Stimulated activated naive CD8-positive, alpha-beta T cell treated with anti-CD3 and anti-CD28 coated beads, Interleukin-15, Interleukin-2, amounts not matched to agents 100 ng/mL and 50 ng/mL, for 24 hours (primary cell): ENCODE data around the gene MYRF.
A peak's percentile ranks its signal among the peaks of the same experiment; 100 is the strongest.

Source experiments
- H3K27ac Mint-ChIP-seq: one replicate; pipeline ENCODE4 v1.8.0; 2021; ENCODE audit warnings: mild to moderate bottlenecking, mixed read lengths
- H3K27me3 Mint-ChIP-seq: one replicate; pipeline ENCODE4 v1.8.0; 2021; ENCODE audit warnings: mixed read lengths
- H3K36me3 Mint-ChIP-seq: one replicate; pipeline ENCODE4 v1.8.0; 2021; ENCODE audit warnings: low read depth, mixed read lengths
- H3K4me1 Mint-ChIP-seq: one replicate; pipeline ENCODE4 v1.8.0; 2021; ENCODE audit warnings: low read depth, mixed read lengths
- H3K4me3 Mint-ChIP-seq: one replicate; pipeline ENCODE4 v1.8.0; 2021; ENCODE audit warnings: mild to moderate bottlenecking, mixed read lengths
- H3K9me3 Mint-ChIP-seq: one replicate; pipeline ENCODE4 v1.8.0; 2021; ENCODE audit warnings: mixed read lengths

MYRF gene

GRCh38 chr11:61743486-61744095, 8.8 kb upstream of the MYRF start:
- no peaks in the 10 kb centered on the region for H3K36me3 Mint-ChIP-seq
- no peaks in the 10 kb centered on the region for H3K27me3 Mint-ChIP-seq
- no peaks in the 10 kb centered on the region for H3K4me1 Mint-ChIP-seq
- no peaks in the 10 kb centered on the region for H3K9me3 Mint-ChIP-seq
- no peak overlapping the region for H3K27ac Mint-ChIP-seq
- no peak overlapping the region for H3K4me3 Mint-ChIP-seq

DNA sequence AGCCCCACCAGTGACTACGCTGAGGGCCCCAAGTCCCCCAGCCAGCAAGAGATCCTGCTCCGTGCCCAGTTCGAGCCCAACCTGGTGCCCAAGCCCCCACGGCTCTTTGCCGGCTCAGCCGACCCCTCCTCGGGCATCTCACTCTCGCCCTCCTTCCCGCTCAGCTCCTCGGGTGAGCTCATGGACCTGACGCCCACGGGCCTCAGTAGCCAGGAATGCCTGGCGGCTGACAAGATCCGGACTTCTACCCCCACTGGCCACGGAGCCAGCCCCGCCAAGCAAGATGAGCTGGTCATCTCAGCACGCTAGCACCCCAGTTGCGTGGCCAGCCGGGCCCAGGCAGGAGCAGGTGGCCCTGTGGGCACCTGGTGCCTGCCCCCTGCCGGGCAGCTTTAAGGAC, 8.3 kb upstream of the MYRF start:
- Mint-ChIP-seq H3K27ac (no peak overlapping the region), H3K4me1 (no peaks in the 10 kb centered on the region), H3K36me3 (no peaks in the 10 kb centered on the region), H3K27me3 (peaks cover 2% of the 10 kb centered on the region), H3K9me3 (no peaks in the 10 kb centered on the region), H3K4me3 (no peak overlapping the region)

GRCh38 chr11:61744609-61745156, 7.8 kb upstream of the MYRF start:
- Mint-ChIP-seq H3K4me1 (no peaks in the 10 kb centered on the region), H3K27me3 (peaks cover 5% of the 10 kb centered on the region), H3K36me3 (no peaks in the 10 kb centered on the region), H3K4me3 (no peak overlapping the region), H3K27ac (no peak overlapping the region), H3K9me3 (no peaks in the 10 kb centered on the region)

DNA sequence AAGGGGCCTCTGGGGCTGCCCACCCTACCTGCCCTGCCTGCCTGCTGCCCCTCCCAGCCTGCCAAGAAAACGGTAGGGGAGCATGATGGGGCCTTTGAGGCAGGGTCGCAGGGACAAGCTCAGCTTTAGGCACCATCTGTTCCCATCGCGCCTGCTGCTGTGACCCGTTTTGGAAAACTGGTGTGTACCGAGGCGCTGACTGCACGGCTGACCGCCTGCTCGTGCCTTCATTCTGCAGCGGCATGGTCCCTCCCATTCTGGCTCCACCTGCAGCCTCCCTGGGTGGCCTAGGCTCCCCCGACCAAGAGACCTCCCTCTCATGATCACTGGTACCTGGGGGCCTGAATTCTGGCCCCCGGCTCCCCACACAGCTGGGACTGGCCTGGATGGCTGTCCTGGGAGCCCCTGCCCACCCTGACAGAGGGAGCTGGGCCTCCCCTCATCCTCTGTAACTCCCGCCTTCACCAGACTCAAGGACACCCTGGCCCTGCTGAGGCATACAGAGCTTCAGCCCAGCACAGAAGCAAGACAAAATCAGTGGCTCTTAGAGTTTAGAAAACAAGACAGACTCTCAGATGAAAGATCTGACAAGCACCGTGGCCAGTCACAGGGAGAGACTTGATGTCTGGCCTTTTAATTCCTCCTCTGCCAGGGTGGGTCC, 6.5 kb upstream of the MYRF start:
- H3K27ac Mint-ChIP-seq: no peak overlapping the region
- no peak overlapping the region for H3K4me3 Mint-ChIP-seq
- H3K36me3 Mint-ChIP-seq: no peaks in the 10 kb centered on the region
- H3K9me3 Mint-ChIP-seq: no peaks in the 10 kb centered on the region
- peaks cover 9% of the 10 kb centered on the region for H3K27me3 Mint-ChIP-seq
- H3K4me1 Mint-ChIP-seq: no peaks in the 10 kb centered on the region

DNA sequence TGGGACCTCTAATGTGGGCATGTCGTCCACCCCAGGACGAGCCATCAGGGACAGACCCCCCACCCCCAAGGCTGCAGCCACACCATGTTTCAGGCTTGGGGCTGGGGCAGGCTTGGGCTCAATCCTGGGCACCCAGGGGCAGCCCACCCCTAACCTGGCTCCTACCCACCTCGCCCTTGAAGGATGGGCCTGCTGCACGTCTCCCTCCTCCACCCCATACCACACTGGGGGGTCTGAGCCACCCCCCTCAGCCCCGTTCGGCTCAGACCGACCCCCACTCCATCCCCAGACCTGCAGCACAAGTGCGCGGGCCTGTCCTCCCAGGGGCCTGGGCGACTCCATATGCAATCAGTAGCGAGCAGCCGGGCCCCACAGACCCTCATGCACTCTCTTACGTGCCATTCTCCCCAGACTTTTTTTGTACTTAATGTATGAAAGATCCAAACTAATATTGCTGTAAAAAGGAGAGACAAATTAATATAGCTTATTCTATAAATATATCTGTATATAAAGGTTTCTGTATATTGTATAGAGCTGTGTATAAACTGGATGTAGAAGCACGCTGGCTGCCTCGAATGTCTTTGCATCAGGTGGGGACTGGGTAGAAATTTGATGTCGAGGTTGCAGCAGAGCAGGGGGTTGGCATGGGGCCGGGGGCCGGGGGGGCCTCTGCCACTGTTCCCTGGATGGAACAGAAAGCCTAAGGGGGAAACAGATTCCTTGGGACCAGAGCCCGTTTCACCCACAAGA, 5.8 kb upstream of the MYRF start:
- Mint-ChIP-seq H3K4me3 (no peak overlapping the region), H3K36me3 (no peaks in the 10 kb centered on the region), H3K9me3 (no peaks in the 10 kb centered on the region), H3K27me3 (peaks cover 14% of the 10 kb centered on the region), H3K27ac (no peak overlapping the region), H3K4me1 (no peaks in the 10 kb centered on the region)

DNA sequence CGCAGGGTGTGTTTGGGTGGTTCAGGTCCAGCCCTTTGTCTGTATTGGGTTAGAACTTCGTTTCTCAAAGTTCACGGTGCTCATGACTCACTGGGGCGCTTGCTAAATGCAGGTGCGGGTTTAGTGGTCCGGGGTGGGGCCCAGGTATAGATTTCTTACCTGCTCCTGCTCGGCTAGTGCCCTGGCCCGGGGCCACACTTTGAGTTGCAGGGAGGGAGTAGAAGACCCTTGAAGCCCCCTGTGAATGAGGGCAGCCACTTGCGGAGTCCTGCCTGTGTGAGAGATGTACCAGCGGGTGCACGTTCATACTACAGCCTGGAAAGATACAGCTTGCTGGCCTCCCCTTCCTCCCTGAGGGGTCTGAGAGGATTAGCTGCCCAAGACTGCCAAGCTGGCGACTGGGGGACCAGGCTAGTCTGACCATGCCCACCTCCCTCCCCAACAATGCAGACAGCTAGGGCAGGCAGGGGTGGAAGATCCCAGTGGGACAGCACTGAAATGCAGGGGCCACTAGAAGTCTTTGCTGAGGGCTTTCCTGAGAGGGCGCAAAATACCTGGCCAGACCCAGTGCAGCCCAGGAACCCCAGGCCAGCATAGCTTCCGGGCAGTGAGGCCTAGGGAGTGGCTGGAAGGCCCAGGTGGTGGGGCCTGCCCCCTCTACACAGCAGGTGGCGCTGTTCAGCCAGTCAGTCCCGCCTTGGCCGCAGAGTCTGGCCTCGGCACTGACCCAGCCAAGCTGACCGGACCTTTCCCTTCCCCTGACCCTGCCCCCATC, 5.1 kb upstream of the MYRF start:
- peaks cover 4% of the 10 kb centered on the region for H3K4me1 Mint-ChIP-seq
- H3K4me3 Mint-ChIP-seq: no peak overlapping the region
- H3K27me3 Mint-ChIP-seq: peaks cover 20% of the 10 kb centered on the region
- no peaks in the 10 kb centered on the region for H3K9me3 Mint-ChIP-seq
- H3K36me3 Mint-ChIP-seq: no peaks in the 10 kb centered on the region
- no peak overlapping the region for H3K27ac Mint-ChIP-seq

DNA sequence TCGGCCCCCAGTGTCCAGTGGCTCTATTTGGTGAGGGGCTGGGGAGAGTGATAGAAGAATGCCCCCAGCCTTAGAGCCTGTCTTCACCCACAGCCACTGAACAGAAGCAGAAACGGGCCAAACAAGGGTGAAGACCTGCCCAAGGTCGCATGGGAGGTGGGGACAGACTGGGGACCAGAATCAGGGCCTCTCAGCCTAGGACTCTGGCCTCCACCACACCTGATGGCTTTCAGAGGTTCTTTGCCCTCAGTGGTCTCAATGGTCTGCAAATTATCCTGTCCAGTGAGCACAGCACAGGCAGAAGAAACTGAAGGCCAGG, 4.5 kb upstream of the MYRF start:
- no peak overlapping the region for H3K27ac Mint-ChIP-seq
- peaks cover 5% of the 10 kb centered on the region for H3K4me1 Mint-ChIP-seq
- peaks cover 22% of the 10 kb centered on the region for H3K27me3 Mint-ChIP-seq
- H3K36me3 Mint-ChIP-seq: no peaks in the 10 kb centered on the region
- no peak overlapping the region for H3K4me3 Mint-ChIP-seq
- H3K9me3 Mint-ChIP-seq: no peaks in the 10 kb centered on the region

GRCh38 chr11:61749591-61750217, 2.7 kb upstream of the MYRF start:
- Mint-ChIP-seq H3K4me1 (peaks cover 9% of the 10 kb centered on the region), H3K9me3 (no peaks in the 10 kb centered on the region), H3K4me3 (no peak overlapping the region), H3K27me3 (peaks cover 30% of the 10 kb centered on the region), H3K36me3 (no peaks in the 10 kb centered on the region), H3K27ac (no peak overlapping the region)

GRCh38 chr11:61750631-61751273, 1.7 kb upstream of the MYRF start:
- Mint-ChIP-seq H3K27me3 (peaks cover 30% of the 10 kb centered on the region), H3K4me3 (no peak overlapping the region), H3K4me1 (peaks cover 10% of the 10 kb centered on the region), H3K36me3 (no peaks in the 10 kb centered on the region), H3K9me3 (no peaks in the 10 kb centered on the region), H3K27ac (no peak overlapping the region)

- Mint-ChIP-seq H3K9me3 (no peaks in the 10 kb centered on the region), H3K27me3 (peaks cover 30% of the 10 kb centered on the region), H3K27ac (no peak overlapping the region), H3K36me3 (no peaks in the 10 kb centered on the region), H3K4me1 (peaks cover 17% of the 10 kb centered on the region), H3K4me3 (no peak overlapping the region)
Observed at GRCh38 chr11:61751384-61751783, 1.1 kb upstream of the MYRF start.

DNA sequence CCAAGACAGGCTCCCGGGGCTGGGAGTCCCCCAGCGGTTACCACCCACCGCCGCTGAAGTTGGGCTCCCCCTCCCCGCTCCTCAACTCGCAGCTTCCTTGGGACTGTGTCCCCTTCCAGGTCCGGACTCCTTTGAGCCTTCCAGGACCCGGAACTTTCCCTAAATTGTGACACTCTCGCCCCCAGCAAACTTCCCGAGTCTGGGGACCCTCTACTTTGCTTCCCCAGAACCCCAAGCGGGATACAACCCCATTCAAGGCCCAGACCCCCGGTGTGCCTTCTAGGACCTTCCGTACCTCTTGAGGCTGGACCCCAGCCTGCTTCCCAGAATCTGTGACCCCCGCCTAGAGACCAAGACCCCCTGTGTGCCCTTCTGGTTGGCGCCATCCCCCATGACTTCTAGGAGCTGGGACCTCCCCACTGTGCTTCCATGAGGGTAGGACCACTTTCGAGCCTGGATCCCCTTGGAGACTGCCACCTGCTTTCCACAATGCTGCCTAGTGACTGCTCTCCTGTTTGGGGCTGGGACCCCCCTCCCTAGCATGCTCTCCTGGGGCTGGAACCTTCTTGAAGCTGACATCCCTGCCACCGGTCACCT, 587 bp downstream of the MYRF start:
- Mint-ChIP-seq H3K36me3 (no peaks in the 10 kb centered on the region), H3K9me3 (no peaks in the 10 kb centered on the region), H3K4me3 (peak overlapping the region; percentile 43), H3K4me1 (peaks cover 20% of the 10 kb centered on the region), H3K27me3 (peaks cover 30% of the 10 kb centered on the region), H3K27ac (no peak overlapping the region)

- Mint-ChIP-seq H3K9me3 (no peaks in the 10 kb centered on the region), H3K27me3 (peaks cover 30% of the 10 kb centered on the region), H3K36me3 (no peaks in the 10 kb centered on the region), H3K4me1 (peaks cover 20% of the 10 kb centered on the region), H3K27ac (no peak overlapping the region), H3K4me3 (no peak overlapping the region)
Observed at GRCh38 chr11:61753672-61754071, 1.2 kb downstream of the MYRF start.

DNA sequence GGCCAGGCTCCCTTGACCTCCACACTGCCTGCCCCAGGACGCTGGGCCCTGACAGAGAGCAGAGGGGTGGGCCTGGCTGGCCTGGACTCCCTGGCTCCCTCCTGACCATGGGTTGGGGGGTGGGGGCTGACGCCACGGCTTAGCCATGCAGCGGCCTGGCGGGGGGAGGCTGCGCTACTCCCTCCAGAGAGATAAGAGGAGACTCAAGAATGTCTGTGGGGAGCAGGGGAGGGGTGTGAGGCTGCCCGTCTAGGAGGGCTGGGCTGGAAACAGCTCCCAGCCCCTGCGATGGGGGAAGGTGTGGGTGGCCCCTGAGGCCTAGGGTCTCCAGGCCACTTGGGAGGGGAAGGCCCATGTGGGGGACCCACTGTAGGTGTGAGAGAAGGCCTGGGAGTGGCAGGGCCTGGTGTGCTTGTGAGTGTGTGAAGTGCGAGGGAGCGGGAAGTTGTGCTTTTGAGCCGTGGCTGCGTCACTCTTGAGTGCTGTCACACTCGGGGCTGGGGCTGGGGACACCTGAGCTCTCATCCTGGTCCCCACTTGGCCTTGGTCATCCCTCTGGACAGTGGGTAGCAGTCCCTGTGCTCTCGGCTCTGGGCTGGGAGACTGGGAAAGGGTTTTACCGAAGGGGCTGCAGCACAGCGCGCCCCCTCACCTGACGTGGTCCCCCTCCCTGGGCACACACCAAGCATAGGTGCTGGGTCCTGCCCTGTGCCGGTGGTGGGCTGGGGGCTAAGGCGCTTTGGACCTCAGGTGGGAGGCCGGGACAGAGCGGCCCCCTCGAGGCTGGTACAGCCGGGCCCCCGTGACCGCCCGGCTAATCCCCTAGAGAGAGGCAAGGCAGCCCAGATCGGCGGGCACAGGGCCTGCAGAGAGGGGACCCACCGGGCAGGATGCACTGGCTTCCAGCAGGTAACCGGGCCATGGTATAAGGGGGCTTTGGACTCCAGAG, 2.4 kb downstream of the MYRF start:
- Mint-ChIP-seq H3K36me3 (no peaks in the 10 kb centered on the region), H3K4me1 (peaks cover 20% of the 10 kb centered on the region), H3K27me3 (peaks cover 25% of the 10 kb centered on the region), H3K9me3 (no peaks in the 10 kb centered on the region), H3K4me3 (no peak overlapping the region), H3K27ac (no peak overlapping the region)
